ENCODE results near the gene BBS10. TPM values are rescaled to one million over a fixed set of nuclear protein-coding genes. Genes with fewer than 3 reads are reported as not detected.
"Not testable (repeated sequence)": the region's sequence is repeated elsewhere in the genome, so short reads cannot be mapped to it uniquely, and the experiment has no call there.

BBS10 gene
- polyA plus RNA-seq, 1 donor from 2014 or later: 15.4 TPM

- no peaks in the 10 kb centered on the region for H3K27me3 ChIP-seq (ENCODE audit: insufficient read depth, low read depth, low read length)
- H3K9me2 ChIP-seq (ENCODE audit: insufficient read depth, low read length): no peaks in the 10 kb centered on the region
- no peak overlapping the region for H3K27ac ChIP-seq (ENCODE audit: low read length)
- no peak overlapping the region for H2AFZ ChIP-seq (ENCODE audit: low read depth, low read length)
- no peaks in the 10 kb centered on the region for H3K79me2 ChIP-seq (replicated peaks; ENCODE audit: insufficient read depth, low read length)
- H3F3A ChIP-seq (ENCODE audit: insufficient read depth, low read length, poor library complexity, severe bottlenecking): no peaks in the 10 kb centered on the region
- no peak overlapping the region for H3K9ac ChIP-seq (ENCODE audit: low read length)
- H3K36me3 ChIP-seq (ENCODE audit: insufficient read depth, low read length): peaks cover 10% of the 10 kb centered on the region
- H4K20me1 ChIP-seq (ENCODE audit: insufficient read depth): no peaks in the 10 kb centered on the region
- TF ChIP-seq EZH2 (IDR thresholded peaks at IDR 0.05; ENCODE audit: borderline replicate concordance, insufficient read depth, low read length, poor library complexity, severe bottlenecking): no peak
- TF ChIP-seq CTCF (IDR thresholded peaks at IDR 0.05; ENCODE audit: poor library complexity, severe bottlenecking): no peak
- no peak for TF ChIP-seq SMC3 (conservative IDR thresholded peaks at IDR 0.05; ENCODE audit: poor library complexity)
- TF ChIP-seq EP300 (conservative IDR thresholded peaks at IDR 0.05; ENCODE audit: poor library complexity, severe bottlenecking): no peak
- no peak overlapping the region for H3K4me2 ChIP-seq (ENCODE audit: low read length)
- H3K4me3 ChIP-seq (ENCODE audit: low read length): no peak overlapping the region
- H3K9me3 ChIP-seq (ENCODE audit: low read length): no peaks in the 10 kb centered on the region
Observed at GRCh38 chr12:76383988-76384387, 35.8 kb upstream of the BBS10 start.

DNA sequence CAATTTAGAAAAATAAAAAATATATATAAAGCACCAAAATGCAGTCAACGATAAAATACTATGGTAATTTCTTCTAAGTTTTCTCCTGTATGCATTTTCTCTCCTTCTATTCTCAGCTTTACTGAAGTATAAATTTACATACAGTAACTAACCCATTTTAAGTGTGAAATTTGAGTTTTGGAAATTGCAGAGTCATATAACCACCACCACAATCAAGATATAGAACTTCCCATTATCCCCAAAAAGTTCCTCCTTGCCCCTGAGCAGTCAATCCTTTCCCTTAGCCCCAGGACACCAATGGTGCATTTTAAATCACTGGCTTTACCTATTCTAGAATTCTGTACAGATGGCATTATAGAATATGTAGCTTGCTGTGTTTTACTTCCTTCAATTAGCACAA, 31.0 kb upstream of the BBS10 start:
- Histone ChIP-seq H3K4me3 (ENCODE audit: low read length) (no peak overlapping the region), H4K20me1 (ENCODE audit: insufficient read depth) (no peaks in the 10 kb centered on the region), H3K79me2 (replicated peaks; ENCODE audit: insufficient read depth, low read length) (no peaks in the 10 kb centered on the region), H2AFZ (ENCODE audit: low read depth, low read length) (no peak overlapping the region), H3K4me2 (ENCODE audit: low read length) (no peak overlapping the region), H3K9ac (ENCODE audit: low read length) (no peak overlapping the region), H3K36me3 (ENCODE audit: insufficient read depth, low read length) (peaks cover 8% of the 10 kb centered on the region), H3K9me3 (ENCODE audit: low read length) (no peaks in the 10 kb centered on the region), H3F3A (ENCODE audit: insufficient read depth, low read length, poor library complexity, severe bottlenecking) (no peaks in the 10 kb centered on the region), H3K9me2 (ENCODE audit: insufficient read depth, low read length) (no peaks in the 10 kb centered on the region), H3K27ac (ENCODE audit: low read length) (no peak overlapping the region), H3K27me3 (ENCODE audit: insufficient read depth, low read depth, low read length) (no peaks in the 10 kb centered on the region)
- TF ChIP-seq POLR2AphosphoS5 (IDR thresholded peaks at IDR 0.05): no peak
- TF ChIP-seq MXI1 (conservative IDR thresholded peaks at IDR 0.05; ENCODE audit: poor library complexity, severe bottlenecking): no peak
- TF ChIP-seq RAD21 (conservative IDR thresholded peaks at IDR 0.05): no peak
- TF ChIP-seq SMC3 (conservative IDR thresholded peaks at IDR 0.05; ENCODE audit: poor library complexity): no peak
- no peak for TF ChIP-seq REST (IDR thresholded peaks at IDR 0.05; ENCODE audit: borderline replicate concordance)
- TF ChIP-seq EP300 (conservative IDR thresholded peaks at IDR 0.05; ENCODE audit: poor library complexity, severe bottlenecking): no peak
- no peak for TF ChIP-seq TAF1 (IDR thresholded peaks at IDR 0.05; ENCODE audit: low read depth)
- no peak for TF ChIP-seq EZH2 (IDR thresholded peaks at IDR 0.05; ENCODE audit: borderline replicate concordance, insufficient read depth, low read length, poor library complexity, severe bottlenecking)
- TF ChIP-seq CTCF (IDR thresholded peaks at IDR 0.05; ENCODE audit: poor library complexity, severe bottlenecking): no peak

DNA sequence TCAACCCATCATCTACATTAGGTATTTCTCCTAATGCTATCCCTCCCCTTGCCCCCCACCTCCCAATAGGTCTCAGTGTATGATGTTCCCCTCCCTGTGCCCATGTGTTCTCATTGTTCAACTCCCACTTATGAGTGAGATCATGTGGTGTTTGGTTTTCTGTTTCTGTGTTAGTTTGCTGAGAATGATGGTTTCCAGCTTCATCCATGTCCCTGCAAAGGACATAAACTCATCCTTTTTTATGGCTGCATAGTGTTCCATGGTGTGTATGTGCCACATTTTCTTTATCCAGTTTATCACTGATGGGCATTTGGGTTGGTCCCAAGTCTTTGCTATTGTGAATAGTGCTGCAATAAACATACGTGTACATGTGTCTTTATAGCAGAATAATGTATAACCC, 28.7 kb upstream of the BBS10 start:
- not testable (repeated sequence) for H3K9ac ChIP-seq (ENCODE audit: low read length); H3F3A ChIP-seq (ENCODE audit: insufficient read depth, low read length, poor library complexity, severe bottlenecking); H2AFZ ChIP-seq (ENCODE audit: low read depth, low read length); H3K9me3 ChIP-seq (ENCODE audit: low read length); H3K27ac ChIP-seq (ENCODE audit: low read length); H3K4me2 ChIP-seq (ENCODE audit: low read length); H4K20me1 ChIP-seq (ENCODE audit: insufficient read depth); H3K4me3 ChIP-seq (ENCODE audit: low read length); H3K27me3 ChIP-seq (ENCODE audit: insufficient read depth, low read depth, low read length); H3K9me2 ChIP-seq (ENCODE audit: insufficient read depth, low read length); H3K79me2 ChIP-seq (replicated peaks; ENCODE audit: insufficient read depth, low read length)
- H3K36me3 ChIP-seq (ENCODE audit: insufficient read depth, low read length): peaks cover 12% of the 10 kb centered on the region

Measured in neural cell (in vitro differentiated cells).